Activated CD8-positive, alpha-beta memory T cell treated with anti-CD3 and anti-CD28 coated beads, Interleukin-2, amount 50 U/mL, for 4 hours (primary cell): ENCODE results near the gene C20orf202.
"Not testable (repeated sequence)": the region's sequence is repeated elsewhere in the genome, so short reads cannot be mapped to it uniquely, and the experiment has no call there.

Experiments
- DNase-seq: peaks from one replicate; pipeline ENCODE4 v3.0.0-alpha.2; 2020

C20orf202 gene

GRCh38 chr20:1209447-1210387, 6.5 kb downstream of the C20orf202 start:
- DNase-seq = no peak

- no peak for DNase-seq
Observed at GRCh38 chr20:1210501-1210900, 7.2 kb downstream of the C20orf202 start.

- no peak for DNase-seq
Observed at GRCh38 chr20:1212023-1212422, 8.8 kb downstream of the C20orf202 start.

- DNase-seq = peak; percentile 68
Observed at GRCh38 chr20:1212607-1213396, 9.5 kb downstream of the C20orf202 start.

- DNase-seq = no peak
Observed at GRCh38 chr20:1214838-1215261, 11.6 kb downstream of the C20orf202 start.

GRCh38 chr20:1215386-1216170, 12.3 kb downstream of the C20orf202 start:
- no peak for DNase-seq

GRCh38 chr20:1216527-1217427, 13.5 kb downstream of the C20orf202 start:
- not testable (repeated sequence) for DNase-seq

GRCh38 chr20:1222750-1223149, 19.5 kb downstream of the C20orf202 start:
- not testable (repeated sequence) for DNase-seq

- no peak for DNase-seq
Observed at GRCh38 chr20:1224205-1224890, 21.1 kb downstream of the C20orf202 start.

- no peak for DNase-seq
Observed at GRCh38 chr20:1225263-1225782, 22.1 kb downstream of the C20orf202 start.

GRCh38 chr20:1225783-1226654, 22.8 kb downstream of the C20orf202 start, which contains the start of gene RAD21L1:
TSS of gene RAD21L1 (plus strand) at chr20:1226044. CDS start at chr20:1228454, 2,410 bp downstream.
- peak; percentile 73 for DNase-seq

GRCh38 chr20:1229541-1229940, 26.3 kb downstream of the C20orf202 start:
- no peak for DNase-seq

GRCh38 chr20:1232286-1233111, 29.2 kb downstream of the C20orf202 start:
- DNase-seq = no peak

- DNase-seq = no peak
Observed at GRCh38 chr20:1240549-1240948, 37.3 kb downstream of the C20orf202 start.

- no peak for DNase-seq
Observed at GRCh38 chr20:1241456-1241855, 38.2 kb downstream of the C20orf202 start.

GRCh38 chr20:1242099-1242498, 38.8 kb downstream of the C20orf202 start:
- DNase-seq = no peak

GRCh38 chr20:1242530-1242929, 39.3 kb downstream of the C20orf202 start:
- no peak for DNase-seq

- no peak for DNase-seq
Observed at GRCh38 chr20:1245578-1245977, 42.3 kb downstream of the C20orf202 start.

- DNase-seq = no peak
Observed at GRCh38 chr20:1247689-1248088, 44.4 kb downstream of the C20orf202 start.
